Sigmoid colon (tissue), 7 donors: ENCODE data around the gene SLC8A1. TPM values are rescaled to one million over a fixed set of nuclear protein-coding genes. Genes with fewer than 3 reads are reported as not detected.

Experiments
- DNase-seq: peaks from one replicate; pipeline ENCODE4 v3.0.0-alpha.2; 2019
- H3K27ac ChIP-seq, 4 donors: fragments of 200-600 bp; sonication (generic); one replicate each; pipeline ENCODE4 v1.5.1; 2016 to 2019; ENCODE audit warnings: mild to moderate bottlenecking in 1 of 4
- H3K27me3 ChIP-seq, 3 donors: fragments of 200-600 bp; sonication (generic); one replicate each; pipeline ENCODE4 v1.5.1; 2019; ENCODE audit warnings: mild to moderate bottlenecking in 1 of 3
- H3K36me3 ChIP-seq, 4 donors: fragments of 200-600 bp; sonication (generic); one replicate each; pipeline ENCODE4 v1.5.1; 2016 to 2019
- H3K4me1 ChIP-seq, 4 donors: fragments of 200-600 bp; sonication (generic); one replicate each; pipeline ENCODE4 v1.5.1; 2017 to 2019
- H3K4me3 ChIP-seq, 4 donors: fragments of 200-600 bp; sonication (generic); one replicate each; pipeline ENCODE4 v1.5.1; 2017 to 2019; ENCODE audit warnings: mild to moderate bottlenecking in 2 of 4, moderate library complexity in 1 of 4
- H3K9me3 ChIP-seq, 4 donors: fragments of 200-600 bp in 3 of 4; sonication (generic) in 3 of 4; one replicate each; pipeline versions ENCODE4 v1.5.1 to v1.6.1; 2013 to 2019
- CTCF ChIP-seq, 4 experiments: fragments of 450-650 bp in 3 of 4; fragments of 200-600 bp in 1 of 4; IDR thresholded peaks; one replicate each; pipeline ENCODE4 v1.5.1; 2016 to 2019; ENCODE audit warnings: antibody characterized with exemption in 4 of 4, mild to moderate bottlenecking in 3 of 4, moderate library complexity in 2 of 4
- EP300 ChIP-seq, 4 donors: sonication (generic); formaldehyde crosslinking; IDR thresholded peaks; one replicate each; pipeline ENCODE4 v1.6.1; 2017; ENCODE audit warnings: antibody characterized with exemption in 4 of 4
- POLR2A ChIP-seq, 2 donors: fragments of 450-650 bp; IDR thresholded peaks; one replicate each; pipeline ENCODE4 v1.6.1; 2016; ENCODE audit warnings: antibody characterized with exemption in 2 of 2, mild to moderate bottlenecking in 2 of 2, moderate library complexity in 2 of 2
- POLR2AphosphoS5 ChIP-seq, 4 donors: sonication (generic); formaldehyde crosslinking; IDR thresholded peaks; one replicate each; pipeline ENCODE4 v1.6.1; 2017; ENCODE audit warnings: antibody characterized with exemption in 4 of 4
- WGBS, 2 donors: extraction: QIAGEN DNeasy Blood & Tissue Kit; methylation state at CpG; one replicate each; pipeline ENCODE4 v1.1.7; 2013; 5-methylcytosine and 5-hydroxymethylcytosine counted together
- intact Hi-C: fragments of 100-400 bp; cut with DNase I; formaldehyde crosslinking; loops from one replicate; pipeline ENCODE4 v1.15.1; 2023
- polyA plus RNA-seq, 3 donors: library from polyadenylated mRNA; stranded (reverse); fragments of 200-250 nt; gene quantifications; one replicate each; pipeline ENCODE4 v1.2.3, GENCODE V29; 2013
- total RNA-seq, 4 donors: library from RNA; depleted of rRNA; stranded (reverse); fragments of >200 nt; gene quantifications; one replicate each; pipeline ENCODE4 v1.1.0, GENCODE V29; 2016
- donor health status: healthy with polysubstance abuse.
- donor health status: Bipolar disorder and iron deficiency.
- donor health status: healthy.

SLC8A1 gene
- total and polyA plus RNA-seq, 7 donors: 0.60 to 337 (median 229) TPM

GRCh38 chr2:40476436-40476835, 24.5 kb upstream of the SLC8A1 start:
- no peaks in the 10 kb centered on the region for H3K27me3 ChIP-seq
- H3K4me3 ChIP-seq: no peak overlapping the region
- DNase-seq: no peak
- peaks cover 0 to 18% (median 6%) of the 10 kb centered on the region in 4 donors for H3K4me1 ChIP-seq
- 88 to 90% methylated on average over 1 of the region's 1 CpG for WGBS, 2 donors
- H3K9me3 ChIP-seq: no peaks in the 10 kb centered on the region
- intact Hi-C loops: no loop called here
- H3K36me3 ChIP-seq: no peaks in the 10 kb centered on the region
- H3K27ac ChIP-seq: no peak overlapping the region
- TF ChIP-seq CTCF (IDR thresholded peaks at IDR 0.05) (no peak), POLR2AphosphoS5 (IDR thresholded peaks at IDR 0.05) (no peak), EP300 (IDR thresholded peaks at IDR 0.05) (no peak), POLR2A (IDR thresholded peaks at IDR 0.05) (no peak)

DNA sequence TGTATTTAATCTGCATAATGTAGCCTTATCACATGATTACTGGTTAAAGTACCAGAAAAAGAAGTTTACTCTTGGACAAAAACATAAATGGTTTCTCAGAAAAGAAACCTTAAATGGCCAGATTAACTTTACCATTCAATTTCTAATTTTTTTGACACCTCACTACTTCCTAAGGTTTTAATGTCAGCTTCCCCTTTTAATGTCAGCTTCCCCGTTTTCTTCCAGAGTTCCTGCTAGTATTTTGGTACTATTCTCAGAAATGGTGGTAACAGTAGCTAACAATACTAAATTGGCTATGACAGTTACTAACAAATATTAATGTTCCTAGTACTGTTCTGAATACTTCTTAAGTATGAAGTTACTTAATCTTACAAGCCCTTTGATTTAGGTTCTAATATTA, 22.4 kb upstream of the SLC8A1 start:
- H3K4me1 ChIP-seq: peaks cover 0 to 20% (median 8%) of the 10 kb centered on the region in 4 donors
- H3K4me3 ChIP-seq: no peak overlapping the region
- TF ChIP-seq POLR2A (IDR thresholded peaks at IDR 0.05): no peak
- H3K36me3 ChIP-seq: no peaks in the 10 kb centered on the region
- no peak for DNase-seq
- no peaks in the 10 kb centered on the region for H3K9me3 ChIP-seq
- H3K27ac ChIP-seq: no peak overlapping the region
- intact Hi-C loops: no loop called here
- H3K27me3 ChIP-seq: no peaks in the 10 kb centered on the region
- WGBS, 2 donors: 54 to 61% methylated on average over 1 of the region's 1 CpG

- WGBS, 2 donors: 28 to 68% methylated on average over 3 of the region's 3 CpGs
- Histone ChIP-seq H3K27ac (no peak overlapping the region), H3K9me3 (no peaks in the 10 kb centered on the region), H3K4me1 (peaks cover 0 to 14% (median 1%) of the 10 kb centered on the region in 4 donors), H3K4me3 (no peak overlapping the region), H3K27me3 (no peaks in the 10 kb centered on the region), H3K36me3 (no peaks in the 10 kb centered on the region)
- intact Hi-C loops: no loop called here
- DNase-seq: no peak
- TF ChIP-seq POLR2A (IDR thresholded peaks at IDR 0.05) (no peak), POLR2AphosphoS5 (IDR thresholded peaks at IDR 0.05) (no peak), CTCF (IDR thresholded peaks at IDR 0.05) (no peak), EP300 (IDR thresholded peaks at IDR 0.05) (no peak)
Measured at GRCh38 chr2:40471866-40472265, 20.0 kb upstream of the SLC8A1 start.

DNA sequence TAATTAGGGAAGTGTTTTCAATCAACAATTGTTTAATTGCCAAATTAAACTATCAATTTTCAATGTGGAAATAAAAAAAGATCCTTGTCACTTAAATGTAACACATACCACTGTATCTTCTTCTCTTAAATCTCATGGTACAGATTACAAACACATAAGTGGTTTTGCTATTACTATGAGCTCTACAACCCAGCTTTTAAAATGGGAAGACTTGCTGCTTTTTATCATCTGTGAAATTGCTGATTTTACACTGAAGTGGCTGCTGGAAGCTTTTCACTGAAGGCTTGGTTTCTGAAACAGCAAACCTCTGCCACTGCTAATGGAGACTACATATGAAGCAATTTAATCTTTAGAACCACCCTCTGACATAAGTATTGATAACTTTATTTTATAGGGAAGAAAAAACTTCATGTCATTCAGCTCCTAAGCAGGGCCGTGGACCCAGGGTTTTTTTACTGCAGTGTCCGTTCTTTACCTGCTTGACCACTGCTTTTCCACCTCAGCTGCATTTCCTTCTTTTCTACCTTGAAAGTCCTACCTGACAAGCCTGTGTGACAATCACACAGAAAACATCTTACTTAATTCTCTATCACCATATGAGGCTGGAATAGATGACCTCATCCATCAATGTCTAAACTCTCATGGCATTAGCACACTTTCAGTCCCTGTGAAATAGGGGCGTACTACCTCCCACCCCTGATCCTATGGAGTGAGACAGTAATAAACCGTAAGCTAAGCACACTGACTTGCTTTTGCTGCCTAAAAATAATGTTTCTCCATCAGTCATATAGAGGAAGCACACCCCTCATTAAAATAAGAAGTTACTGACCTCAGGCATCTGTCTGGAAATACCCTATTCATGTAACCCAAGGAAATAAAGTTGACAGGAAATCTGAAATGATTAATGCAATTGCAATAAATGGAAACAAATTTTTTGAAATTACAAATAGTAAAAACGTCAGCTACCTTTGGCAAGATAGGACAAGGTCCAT, 19.2 kb upstream of the SLC8A1 start:
- intact Hi-C loops: no loop called here
- H3K27ac ChIP-seq: no peak overlapping the region
- no peak for DNase-seq
- no peaks in the 10 kb centered on the region for H3K9me3 ChIP-seq
- H3K36me3 ChIP-seq: no peaks in the 10 kb centered on the region
- 35 to 49% methylated on average over 5 of the region's 5 CpGs for WGBS, 2 donors
- peaks cover 0 to 14% (median 0%) of the 10 kb centered on the region in 4 donors for H3K4me1 ChIP-seq
- TF ChIP-seq EP300 (IDR thresholded peaks at IDR 0.05) (no peak), CTCF (IDR thresholded peaks at IDR 0.05) (no peak), POLR2A (IDR thresholded peaks at IDR 0.05) (no peak), POLR2AphosphoS5 (IDR thresholded peaks at IDR 0.05) (no peak)
- no peaks in the 10 kb centered on the region for H3K27me3 ChIP-seq
- no peak overlapping the region for H3K4me3 ChIP-seq

- intact Hi-C loops: no loop called here
- H3K9me3 ChIP-seq: no peaks in the 10 kb centered on the region
- no peaks in the 10 kb centered on the region for H3K36me3 ChIP-seq
- H3K27me3 ChIP-seq: no peaks in the 10 kb centered on the region
- WGBS, 2 donors: 45 to 68% methylated on average over 2 of the region's 2 CpGs
- peaks cover 0 to 14% (median 0%) of the 10 kb centered on the region in 4 donors for H3K4me1 ChIP-seq
- no peak for TF ChIP-seq CTCF (IDR thresholded peaks at IDR 0.05)
- TF ChIP-seq POLR2AphosphoS5 (IDR thresholded peaks at IDR 0.05): no peak
- no peak for TF ChIP-seq EP300 (IDR thresholded peaks at IDR 0.05)
- TF ChIP-seq POLR2A (IDR thresholded peaks at IDR 0.05): no peak
- H3K4me3 ChIP-seq: no peak overlapping the region
- no peak overlapping the region for H3K27ac ChIP-seq
- DNase-seq: no peak
Measured at GRCh38 chr2:40466935-40467572, 15.2 kb upstream of the SLC8A1 start.
